NT2/D1 (cell line): ENCODE data around the gene PSEN2.

Experiments used
- YY1 ChIP-seq: IDR thresholded peaks from 2 replicates; pipeline ENCODE4 v1.6.1; 2011; ENCODE audit not compliant: insufficient read length, insufficient read depth
- ZNF274 ChIP-seq: IDR thresholded peaks from 2 replicates; pipeline ENCODE4 v1.6.1; 2011; ENCODE audit warnings: mild to moderate bottlenecking, low read depth, low read length

DNA sequence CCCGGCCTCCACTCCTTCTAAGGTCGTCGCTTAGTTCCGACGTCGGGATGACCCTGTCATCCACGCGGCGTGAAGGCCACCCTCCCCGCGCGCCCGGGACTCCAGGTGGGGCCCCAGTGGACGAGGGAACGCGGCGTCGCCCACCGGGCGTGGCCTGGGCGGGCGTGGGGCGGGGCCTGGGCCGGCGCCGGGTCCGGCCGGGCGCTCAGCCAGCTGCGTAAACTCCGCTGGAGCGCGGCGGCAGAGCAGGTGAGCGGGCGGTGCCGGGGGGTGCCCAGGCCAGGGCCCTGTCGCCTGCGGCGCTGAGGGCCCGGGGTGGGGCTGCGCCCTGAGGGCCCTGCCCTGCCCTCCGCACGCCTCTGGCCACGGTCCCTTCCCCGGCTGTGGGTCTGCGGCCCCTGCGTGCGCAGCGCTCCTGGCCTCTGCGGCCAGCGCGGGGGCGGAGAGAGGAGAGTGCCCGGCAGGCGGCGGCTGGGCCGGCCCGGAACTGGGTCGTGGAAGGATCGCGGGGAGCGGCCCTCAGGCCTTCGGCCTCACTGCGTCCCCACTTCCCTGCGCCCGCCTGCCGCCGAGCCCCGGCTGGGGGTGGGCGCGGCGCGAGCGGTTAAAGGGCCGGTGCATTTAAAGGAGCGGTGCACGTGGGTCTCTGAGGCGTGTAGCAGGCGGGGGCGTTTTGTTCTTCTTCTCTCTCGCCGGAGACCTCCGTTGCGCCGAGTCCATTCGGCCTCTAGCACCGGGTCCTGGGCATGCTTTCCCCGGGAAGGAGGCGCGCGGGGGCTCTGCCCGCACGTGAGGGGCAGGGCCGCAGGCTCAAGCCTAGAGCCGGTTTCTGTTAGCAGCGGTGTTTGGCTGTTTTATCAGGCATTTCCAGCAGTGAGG is at the start of gene PSEN2:
- TF ChIP-seq YY1 (no peak), ZNF274 (no peak)
